ENCODE results near the gene PDLIM1. TPM values are rescaled to one million over a fixed set of nuclear protein-coding genes. Genes with fewer than 3 reads are reported as not detected.

Gene PDLIM1
- polyA plus RNA-seq, 1 experiment: 141 TPM

DNA sequence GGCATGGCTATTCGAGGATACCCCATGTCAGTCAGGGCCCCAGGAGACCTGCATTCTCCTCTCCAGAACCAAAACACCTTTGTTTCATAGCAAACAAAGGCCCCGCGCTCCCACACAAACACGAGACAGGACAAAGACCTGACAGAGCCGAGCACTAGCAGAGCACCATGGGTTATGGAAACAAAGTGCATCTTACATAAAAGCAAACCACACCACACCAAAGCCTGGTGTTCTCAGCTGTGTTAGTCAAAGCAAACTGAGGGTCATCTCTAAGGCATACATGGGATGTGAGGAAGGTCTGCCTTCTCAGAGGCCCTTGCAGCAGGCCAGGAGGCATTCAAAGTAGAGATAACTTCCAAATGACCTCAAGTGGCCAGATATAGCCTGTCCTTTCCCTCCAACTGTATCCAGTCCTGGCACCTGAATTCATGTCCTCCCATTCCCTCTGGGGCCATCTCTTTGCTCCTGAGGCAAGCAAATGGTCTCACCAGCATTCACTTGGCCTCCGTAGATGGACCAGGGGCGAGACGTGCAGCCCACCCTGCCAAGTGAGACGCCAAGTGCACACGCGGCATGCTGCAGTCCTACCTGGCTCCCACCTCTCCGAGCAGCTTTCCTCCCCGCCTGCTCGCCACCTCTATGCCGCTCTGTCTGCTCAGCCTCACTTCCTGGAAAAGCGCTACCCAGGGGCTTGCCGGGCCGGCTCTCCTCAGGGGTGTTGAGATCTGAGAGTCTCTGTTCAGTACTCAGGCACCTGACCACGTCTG, 45.3 kb upstream of the PDLIM1 start:
- TF ChIP-seq, protein P1, sequence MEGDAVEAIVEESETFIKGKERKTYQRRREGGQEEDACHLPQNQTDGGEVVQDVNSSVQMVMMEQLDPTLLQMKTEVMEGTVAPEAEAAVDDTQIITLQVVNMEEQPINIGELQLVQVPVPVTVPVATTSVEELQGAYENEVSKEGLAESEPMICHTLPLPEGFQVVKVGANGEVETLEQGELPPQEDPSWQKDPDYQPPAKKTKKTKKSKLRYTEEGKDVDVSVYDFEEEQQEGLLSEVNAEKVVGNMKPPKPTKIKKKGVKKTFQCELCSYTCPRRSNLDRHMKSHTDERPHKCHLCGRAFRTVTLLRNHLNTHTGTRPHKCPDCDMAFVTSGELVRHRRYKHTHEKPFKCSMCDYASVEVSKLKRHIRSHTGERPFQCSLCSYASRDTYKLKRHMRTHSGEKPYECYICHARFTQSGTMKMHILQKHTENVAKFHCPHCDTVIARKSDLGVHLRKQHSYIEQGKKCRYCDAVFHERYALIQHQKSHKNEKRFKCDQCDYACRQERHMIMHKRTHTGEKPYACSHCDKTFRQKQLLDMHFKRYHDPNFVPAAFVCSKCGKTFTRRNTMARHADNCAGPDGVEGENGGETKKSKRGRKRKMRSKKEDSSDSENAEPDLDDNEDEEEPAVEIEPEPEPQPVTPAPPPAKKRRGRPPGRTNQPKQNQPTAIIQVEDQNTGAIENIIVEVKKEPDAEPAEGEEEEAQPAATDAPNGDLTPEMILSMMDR (IDR thresholded peaks at IDR 0.05; ENCODE audit: insufficient read depth, low read depth, low read length): no peak
- Histone ChIP-seq H3K4me3 (ENCODE audit: low read depth, low read length) (no peak overlapping the region), H3K27me3 (ENCODE audit: control insufficient read depth, insufficient read depth, low read length) (no peaks in the 10 kb centered on the region), H3K36me3 (ENCODE audit: control insufficient read depth, insufficient read depth, low read length) (no peaks in the 10 kb centered on the region)
- no peak for DNase-seq (ENCODE audit: low read depth)
- CTCF ChIA-PET: interaction anchor here (1.0 to 1.2 kb wide), 3 partner anchors 26 to 89 kb away, joined by 3 to 7 read pairs (median 3); no protein-coding TSS in a partner anchor
- POLR2A ChIA-PET: no interaction called here

DNA sequence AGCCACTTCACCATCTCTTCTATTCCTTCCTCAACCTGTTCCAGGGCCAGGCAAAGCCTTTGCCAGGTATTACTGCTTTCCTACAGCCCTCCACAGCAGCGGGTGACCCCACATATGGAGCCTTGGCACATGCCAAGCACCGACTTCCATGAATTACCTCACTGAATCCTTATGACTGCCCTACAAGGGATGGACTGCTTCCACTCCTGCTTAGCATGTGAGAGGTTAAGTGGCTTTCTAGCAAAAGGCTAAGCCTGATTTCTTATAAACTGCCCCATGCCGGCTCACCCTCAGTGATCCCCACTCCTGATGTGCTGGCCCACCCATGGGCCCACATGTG, 44.0 kb upstream of the PDLIM1 start:
- Histone ChIP-seq H3K36me3 (ENCODE audit: control insufficient read depth, insufficient read depth, low read length) (no peaks in the 10 kb centered on the region), H3K4me3 (ENCODE audit: low read depth, low read length) (no peak overlapping the region), H3K27me3 (ENCODE audit: control insufficient read depth, insufficient read depth, low read length) (no peaks in the 10 kb centered on the region)
- TF ChIP-seq, protein P1 (IDR thresholded peaks at IDR 0.05; ENCODE audit: insufficient read depth, low read depth, low read length): no peak
- ChIA-PET CTCF (interaction anchor here (1.7 kb wide), 1 partner anchor 88 kb away, joined by 4 read pairs; no protein-coding TSS in a partner anchor), POLR2A (no interaction called here)
- DNase-seq (ENCODE audit: low read depth): no peak

DNA sequence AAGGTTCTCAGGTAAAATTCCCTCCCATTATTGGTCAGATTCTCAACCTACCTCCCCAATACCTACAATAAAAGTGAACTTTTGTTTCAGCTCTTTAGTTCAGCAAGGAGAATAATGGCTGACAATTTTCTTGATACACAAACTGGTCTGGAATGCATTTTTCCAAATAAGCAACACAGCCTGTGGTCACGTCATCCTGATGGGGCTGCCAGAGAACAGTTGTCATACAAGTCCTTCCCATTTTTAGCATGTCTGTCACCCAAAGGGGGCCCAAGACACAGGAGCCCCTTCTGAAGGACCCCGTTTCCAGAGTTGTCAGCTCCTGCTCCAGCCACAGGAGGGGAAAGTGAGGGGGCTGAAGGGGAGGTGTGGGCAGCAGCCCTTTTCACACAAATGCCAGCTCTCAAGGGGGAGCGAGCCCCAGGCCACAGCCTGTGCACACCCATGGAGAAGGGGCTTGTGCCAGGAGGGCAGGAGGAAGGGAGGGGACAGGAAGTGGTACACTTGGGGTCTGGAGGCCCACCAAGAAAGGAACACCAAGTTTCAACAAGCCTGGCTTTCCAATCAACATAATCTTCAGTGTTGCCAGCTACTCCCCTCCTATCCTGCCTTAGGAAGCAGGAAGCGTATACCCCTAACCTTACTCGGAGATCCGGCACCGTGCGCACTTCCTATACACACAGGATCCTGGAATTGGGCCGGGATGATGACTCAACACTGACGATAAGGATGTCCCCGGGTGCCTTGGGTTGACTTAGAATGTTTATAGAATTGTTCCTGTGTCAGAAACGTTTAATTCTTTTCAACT, 43.4 kb upstream of the PDLIM1 start:
- ChIA-PET POLR2A (no interaction called here), CTCF (interaction anchor here (1.7 kb wide), 1 partner anchor 87 kb away, joined by 4 read pairs; no protein-coding TSS in a partner anchor)
- TF ChIP-seq, protein P1 (IDR thresholded peaks at IDR 0.05; ENCODE audit: insufficient read depth, low read depth, low read length): no peak
- DNase-seq (ENCODE audit: low read depth): peak; percentile 56
- Histone ChIP-seq H3K36me3 (ENCODE audit: control insufficient read depth, insufficient read depth, low read length) (no peaks in the 10 kb centered on the region), H3K27me3 (ENCODE audit: control insufficient read depth, insufficient read depth, low read length) (no peaks in the 10 kb centered on the region), H3K4me3 (ENCODE audit: low read depth, low read length) (no peak overlapping the region)

DNA sequence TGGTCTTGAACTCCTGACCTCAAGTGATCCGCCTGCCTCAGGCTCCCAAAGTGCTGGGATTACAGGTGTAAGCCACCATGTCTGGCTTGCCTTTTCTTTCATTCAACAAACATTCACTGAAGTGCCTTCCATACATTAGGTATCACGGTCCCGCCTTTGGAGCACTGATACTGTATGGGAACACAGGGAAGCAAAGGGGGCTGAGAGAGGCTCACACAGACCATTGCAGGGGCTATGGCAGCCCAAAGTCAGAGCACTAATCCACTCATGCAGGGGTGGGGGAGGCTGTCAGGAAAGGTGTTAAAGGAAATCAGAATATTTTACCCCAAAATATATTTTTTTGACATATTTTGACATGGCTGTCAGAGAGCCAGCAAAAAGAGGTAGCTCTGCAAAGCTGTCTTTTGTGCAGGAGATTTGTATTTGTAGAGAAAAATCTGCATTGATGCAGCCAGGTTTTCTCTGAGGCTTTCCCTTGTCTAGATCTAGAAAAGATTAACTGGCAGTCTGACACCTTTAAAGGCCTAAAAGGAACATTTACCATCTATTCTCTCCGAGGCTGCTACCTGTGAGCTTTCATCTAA, 42.0 kb upstream of the PDLIM1 start:
- no peak overlapping the region for H3K4me3 ChIP-seq (ENCODE audit: low read depth, low read length)
- POLR2A ChIA-PET: interaction anchor here (0.7 kb wide), 1 partner anchor 47 kb away, joined by 3 read pairs; no protein-coding TSS in a partner anchor
- TF ChIP-seq, protein P1 (IDR thresholded peaks at IDR 0.05; ENCODE audit: insufficient read depth, low read depth, low read length): no peak
- no peaks in the 10 kb centered on the region for H3K36me3 ChIP-seq (ENCODE audit: control insufficient read depth, insufficient read depth, low read length)
- CTCF ChIA-PET: no interaction called here
- no peaks in the 10 kb centered on the region for H3K27me3 ChIP-seq (ENCODE audit: control insufficient read depth, insufficient read depth, low read length)
- no peak for DNase-seq (ENCODE audit: low read depth)

DNA sequence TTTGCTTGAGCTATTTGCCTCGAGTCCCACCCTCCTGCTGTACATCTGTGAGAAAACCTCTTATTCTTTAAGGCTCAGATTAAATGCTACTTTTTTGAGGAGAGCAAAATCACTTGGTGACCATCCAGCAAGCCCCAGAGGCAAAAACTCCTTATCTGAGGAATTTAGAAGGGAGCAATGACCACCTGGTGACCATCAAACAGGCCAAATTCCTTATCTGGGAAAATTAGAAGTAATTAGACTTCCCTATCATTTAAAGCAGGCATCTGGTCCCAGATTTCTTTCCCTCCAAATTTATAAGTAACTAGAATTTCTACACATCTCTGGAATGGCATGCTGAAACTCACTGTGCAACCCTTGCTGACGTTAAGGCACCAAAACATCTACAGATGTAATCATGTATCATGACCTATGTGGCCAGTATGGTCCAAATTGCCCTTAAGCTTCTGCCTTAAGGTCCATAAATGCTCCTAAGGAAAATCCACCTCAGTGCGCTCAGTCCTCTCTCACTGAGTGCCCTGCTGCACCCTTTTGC, 40.9 kb upstream of the PDLIM1 start:
- Histone ChIP-seq H3K4me3 (ENCODE audit: low read depth, low read length) (no peak overlapping the region), H3K36me3 (ENCODE audit: control insufficient read depth, insufficient read depth, low read length) (no peaks in the 10 kb centered on the region), H3K27me3 (ENCODE audit: control insufficient read depth, insufficient read depth, low read length) (no peaks in the 10 kb centered on the region)
- DNase-seq (ENCODE audit: low read depth): no peak
- TF ChIP-seq, protein P1 (IDR thresholded peaks at IDR 0.05; ENCODE audit: insufficient read depth, low read depth, low read length): no peak
- CTCF ChIA-PET: no interaction called here
- POLR2A ChIA-PET: interaction anchor here (0.5 kb wide), 1 partner anchor 118 kb away, joined by 3 read pairs; no protein-coding TSS in a partner anchor
